ENCODE measurements around the gene USP6NL.

DNA sequence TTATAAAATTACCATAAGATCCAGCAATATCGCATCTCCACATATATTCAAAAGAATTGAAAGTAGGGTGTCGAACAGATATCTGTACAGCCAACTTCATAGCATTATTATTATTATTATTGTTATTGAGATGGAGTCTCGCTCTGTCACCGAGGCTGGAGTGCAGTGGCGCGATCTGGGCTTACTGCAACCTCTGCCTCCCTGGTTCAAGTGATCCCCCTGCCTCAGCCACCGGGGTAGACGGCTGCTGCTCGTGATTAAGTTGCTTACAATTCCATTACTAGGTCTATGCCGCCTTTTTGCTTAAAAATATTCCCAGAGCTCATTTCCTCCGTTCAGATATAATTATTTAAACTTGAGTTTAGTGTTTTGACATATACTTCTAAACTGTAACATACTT, 19.8 kb upstream of the USP6NL start:
- TF ChIP-seq, protein P1, sequence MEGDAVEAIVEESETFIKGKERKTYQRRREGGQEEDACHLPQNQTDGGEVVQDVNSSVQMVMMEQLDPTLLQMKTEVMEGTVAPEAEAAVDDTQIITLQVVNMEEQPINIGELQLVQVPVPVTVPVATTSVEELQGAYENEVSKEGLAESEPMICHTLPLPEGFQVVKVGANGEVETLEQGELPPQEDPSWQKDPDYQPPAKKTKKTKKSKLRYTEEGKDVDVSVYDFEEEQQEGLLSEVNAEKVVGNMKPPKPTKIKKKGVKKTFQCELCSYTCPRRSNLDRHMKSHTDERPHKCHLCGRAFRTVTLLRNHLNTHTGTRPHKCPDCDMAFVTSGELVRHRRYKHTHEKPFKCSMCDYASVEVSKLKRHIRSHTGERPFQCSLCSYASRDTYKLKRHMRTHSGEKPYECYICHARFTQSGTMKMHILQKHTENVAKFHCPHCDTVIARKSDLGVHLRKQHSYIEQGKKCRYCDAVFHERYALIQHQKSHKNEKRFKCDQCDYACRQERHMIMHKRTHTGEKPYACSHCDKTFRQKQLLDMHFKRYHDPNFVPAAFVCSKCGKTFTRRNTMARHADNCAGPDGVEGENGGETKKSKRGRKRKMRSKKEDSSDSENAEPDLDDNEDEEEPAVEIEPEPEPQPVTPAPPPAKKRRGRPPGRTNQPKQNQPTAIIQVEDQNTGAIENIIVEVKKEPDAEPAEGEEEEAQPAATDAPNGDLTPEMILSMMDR (IDR thresholded peaks at IDR 0.05), result no peak
- no peak for TF ChIP-seq EZH2 (IDR thresholded peaks at IDR 0.05)
